Measurements from ENCODE around the gene CYS1.
"Not testable (repeated sequence)": the region's sequence is repeated elsewhere in the genome, so short reads cannot be mapped to it uniquely, and the experiment has no call there.

Gene CYS1

DNA sequence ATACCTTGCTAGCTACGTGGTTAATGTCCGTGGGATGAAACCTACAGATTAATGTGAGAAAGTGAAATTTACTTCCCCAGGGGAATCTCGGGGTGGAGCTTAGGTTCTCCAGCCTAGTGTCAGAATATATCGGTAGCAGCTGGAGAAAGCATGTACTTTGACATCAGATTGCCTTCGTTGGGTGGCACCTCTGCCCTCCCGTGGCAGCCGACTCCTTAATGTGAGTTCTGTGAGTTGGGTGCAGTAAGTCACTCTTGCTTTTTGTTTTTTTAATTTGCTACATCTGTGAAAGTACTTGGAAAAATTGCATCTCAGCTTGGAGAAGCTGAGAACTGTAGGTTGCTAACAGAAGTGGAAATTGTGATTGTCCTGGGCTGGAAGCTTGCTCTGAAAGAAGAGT is 33.3 kb downstream of the CYS1 start:
- no peak for DNase-seq (ENCODE audit: low read depth)

GRCh38 chr2:10045561-10046355 is 34.5 kb downstream of the CYS1 start:
- no peak for DNase-seq (ENCODE audit: low read depth)

DNA sequence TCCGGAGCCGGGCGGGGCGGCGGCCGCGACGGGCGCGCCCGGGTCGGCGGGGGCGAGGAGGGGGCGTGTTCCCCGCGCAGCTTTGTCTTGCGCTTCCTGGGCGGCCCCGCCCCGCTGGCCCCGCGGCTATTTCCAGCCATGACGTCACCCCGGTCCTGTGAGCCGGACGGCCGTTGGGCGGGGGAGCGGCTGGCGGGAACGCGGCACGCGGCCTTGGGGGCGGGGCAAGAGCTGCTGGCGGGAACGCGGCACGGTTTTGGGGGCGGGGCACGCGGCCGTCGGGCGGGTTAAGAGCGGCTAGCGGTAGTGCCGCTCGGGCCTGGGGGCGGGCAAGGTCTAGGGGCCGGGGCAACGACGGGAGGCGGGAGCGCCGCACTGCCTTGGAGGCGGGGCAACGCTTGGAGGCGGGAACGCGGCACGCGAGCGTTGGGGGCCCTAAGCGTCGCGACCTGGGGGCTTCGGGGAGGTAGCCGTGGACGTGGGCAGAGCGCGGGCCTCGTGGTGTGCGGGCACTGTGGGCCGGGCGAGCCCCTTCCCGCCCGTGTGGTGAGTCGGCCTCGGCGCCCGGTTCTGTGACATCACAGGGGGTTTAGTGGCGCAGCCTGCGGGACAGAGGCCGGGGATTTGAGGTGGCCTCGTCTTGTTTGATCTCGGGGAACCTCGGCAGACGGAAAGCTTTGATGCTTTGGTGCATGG is 36.2 kb downstream of the CYS1 start:
- peak; percentile 87 for DNase-seq (ENCODE audit: low read depth)

DNA sequence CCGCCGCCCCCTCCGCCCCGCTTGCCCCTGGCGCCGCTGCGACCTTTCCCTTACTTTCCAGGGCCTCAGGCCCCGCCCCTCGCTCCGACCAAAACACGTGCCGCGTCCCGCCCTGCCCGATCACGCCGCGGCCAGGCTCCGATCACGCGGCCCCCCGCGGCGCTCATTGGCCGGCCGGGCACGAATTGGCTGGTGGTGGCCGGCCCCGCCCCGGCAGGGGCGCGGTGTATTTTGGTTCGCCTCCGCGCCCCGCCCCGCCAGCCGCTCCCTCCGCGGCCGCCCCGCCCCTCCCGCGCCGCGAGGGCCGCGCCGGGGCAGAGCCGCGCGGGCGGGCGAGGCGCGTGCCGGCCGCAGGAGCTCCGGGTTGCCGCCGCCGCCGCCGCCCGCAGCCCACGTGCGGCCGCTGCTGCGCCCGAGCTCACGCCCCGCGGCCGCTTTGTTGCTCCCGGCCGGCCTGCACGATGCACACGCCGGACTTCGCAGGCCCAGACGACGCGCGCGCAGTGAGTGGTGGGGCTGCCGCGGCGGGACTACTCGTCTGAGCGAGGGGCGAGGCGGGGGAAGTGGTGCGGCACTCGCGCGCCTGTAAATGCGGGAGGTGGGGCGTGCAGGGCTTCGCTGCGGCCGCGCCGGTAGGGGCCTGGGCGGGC is 36.8 kb downstream of the CYS1 start, which contains the start of gene KLF11:
KLF11 (plus strand) TSS at position 295 of the 650 bp plus-strand sequence; CDS start at position 462, 167 bp downstream.
- peak; percentile 75 for DNase-seq (ENCODE audit: low read depth)

- DNase-seq (ENCODE audit: low read depth): peak; percentile 20
Observed at GRCh38 chr2:10042301-10043161, 37.7 kb downstream of the CYS1 start.

DNA sequence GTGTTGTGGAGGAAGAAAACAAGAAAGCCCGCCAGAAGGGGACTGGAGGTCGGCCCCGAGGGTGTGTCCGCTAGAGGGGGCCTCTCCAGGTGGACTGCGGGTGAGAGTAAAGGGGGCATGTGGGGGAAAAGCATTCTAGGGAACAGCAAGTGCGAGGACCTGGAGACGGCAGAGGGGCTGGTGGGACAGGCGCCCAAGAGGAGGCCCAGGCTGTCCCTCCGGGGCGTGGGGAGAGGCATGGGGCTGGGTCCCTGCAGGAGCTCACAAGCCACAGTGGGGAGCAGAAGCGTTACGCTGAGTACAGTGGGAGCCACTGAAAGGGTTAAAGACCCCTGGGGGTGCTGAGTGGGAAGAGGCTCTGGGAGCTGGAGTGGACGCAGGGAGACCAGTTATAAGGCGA is 38.5 kb downstream of the CYS1 start:
- no peak for DNase-seq (ENCODE audit: low read depth)

- DNase-seq (ENCODE audit: low read depth): no peak
Observed at GRCh38 chr2:10039658-10040410, 40.4 kb downstream of the CYS1 start.

DNA sequence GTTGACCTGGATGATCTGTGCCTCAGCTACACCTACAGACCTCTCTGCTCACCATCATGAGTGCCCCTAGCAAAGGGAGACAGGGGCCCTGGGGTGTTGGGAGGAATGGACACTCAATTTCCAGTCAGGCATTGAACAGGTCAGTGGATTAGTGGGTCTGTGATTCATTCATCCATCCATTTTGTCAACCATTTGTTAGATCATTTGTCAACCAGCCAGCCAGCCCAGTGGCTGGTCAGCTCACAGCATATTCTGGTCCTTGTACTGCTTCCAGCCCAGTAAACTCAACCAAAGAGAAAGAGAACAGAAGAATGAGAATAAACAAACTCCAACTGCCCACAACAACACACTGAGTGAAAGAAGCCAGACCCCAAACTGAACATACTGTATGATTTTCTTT is 41.5 kb downstream of the CYS1 start:
- DNase-seq (ENCODE audit: low read depth): no peak

GRCh38 chr2:10038123-10038522 is 42.1 kb downstream of the CYS1 start:
- DNase-seq (ENCODE audit: low read depth): no peak

DNA sequence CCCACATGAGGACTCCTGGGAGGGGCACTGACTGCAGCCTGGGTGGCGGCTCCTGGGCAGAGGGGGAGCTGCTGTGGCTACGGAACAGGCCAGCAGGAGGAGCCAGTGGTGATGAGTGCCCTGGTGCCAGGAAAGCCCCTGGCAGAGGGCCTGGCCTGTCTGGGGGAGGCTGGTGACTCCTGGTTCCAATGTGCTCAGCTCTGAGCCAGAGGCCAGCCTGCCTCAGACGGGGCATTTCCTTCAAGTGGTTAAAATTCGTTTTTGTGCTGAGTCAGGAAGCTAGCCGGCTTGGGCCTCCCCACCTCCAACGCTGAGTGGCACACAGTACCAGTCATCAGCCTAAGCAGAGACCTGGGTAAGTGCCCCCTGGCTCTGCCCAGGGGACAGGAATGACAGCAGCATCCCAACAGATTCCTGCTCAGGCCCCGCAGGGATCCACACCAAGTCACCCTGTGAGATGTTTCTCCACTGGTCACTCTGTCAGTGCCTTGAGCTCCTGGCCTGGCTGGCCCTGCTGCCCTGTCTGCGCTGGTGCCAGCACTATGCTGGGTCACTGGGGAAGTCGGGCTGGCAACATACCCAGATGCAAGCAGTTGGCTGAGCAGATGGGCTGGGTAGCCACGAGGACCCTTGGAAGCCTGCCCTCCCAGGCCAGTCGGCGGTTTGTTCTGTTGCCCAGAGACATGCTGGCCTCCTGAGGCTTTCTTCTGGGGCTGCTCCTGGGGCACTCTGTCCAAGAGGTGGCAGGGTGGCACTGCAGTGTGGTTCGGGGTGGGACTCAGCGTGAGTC is 43.9 kb downstream of the CYS1 start:
- DNase-seq (ENCODE audit: low read depth): peak; percentile 19

DNA sequence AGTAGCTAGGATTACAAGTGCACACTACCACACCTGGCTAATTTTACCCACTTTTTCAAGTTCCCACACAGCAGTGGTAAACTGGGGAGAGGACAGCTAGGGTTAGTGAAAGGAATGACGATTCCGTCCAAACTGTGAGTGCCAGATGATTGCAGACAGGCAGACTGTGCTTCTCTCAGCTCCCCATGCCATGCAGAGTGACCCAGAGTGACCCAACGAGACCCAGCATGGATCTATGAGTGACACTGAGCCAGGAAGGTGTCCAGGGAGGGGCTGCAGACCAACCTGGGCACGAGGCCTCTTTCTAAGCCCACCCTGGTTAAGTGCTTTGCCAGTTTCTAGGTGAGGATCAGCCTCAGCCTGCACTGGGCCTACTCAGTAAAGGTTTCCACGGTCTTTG is 44.6 kb downstream of the CYS1 start:
- DNase-seq (ENCODE audit: low read depth): no peak

GRCh38 chr2:10035053-10035422 is 45.2 kb downstream of the CYS1 start:
- no peak for DNase-seq (ENCODE audit: low read depth)

GRCh38 chr2:10034333-10035052 is 45.7 kb downstream of the CYS1 start:
- no peak for DNase-seq (ENCODE audit: low read depth)

GRCh38 chr2:10033251-10034006 is 46.8 kb downstream of the CYS1 start:
- DNase-seq (ENCODE audit: low read depth): no peak

DNA sequence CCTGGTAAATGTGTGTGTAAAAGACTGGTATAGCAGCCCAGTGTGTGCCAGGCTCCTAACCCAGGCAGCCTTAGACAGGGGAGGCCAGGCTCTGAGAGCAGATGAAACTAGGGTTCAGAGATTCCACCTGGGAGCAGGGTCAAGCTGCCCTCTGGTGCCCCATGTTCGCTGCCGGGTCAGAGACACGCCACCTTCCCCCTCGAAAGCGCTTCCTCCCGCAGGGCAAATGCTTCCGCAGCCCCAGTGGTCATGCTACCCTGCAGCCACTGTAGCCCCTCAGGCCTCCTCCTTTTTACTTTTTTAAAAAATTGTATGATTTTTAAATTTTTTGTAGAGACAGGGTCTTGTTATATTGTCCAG is 47.5 kb downstream of the CYS1 start:
- DNase-seq (ENCODE audit: low read depth): no peak

DNA sequence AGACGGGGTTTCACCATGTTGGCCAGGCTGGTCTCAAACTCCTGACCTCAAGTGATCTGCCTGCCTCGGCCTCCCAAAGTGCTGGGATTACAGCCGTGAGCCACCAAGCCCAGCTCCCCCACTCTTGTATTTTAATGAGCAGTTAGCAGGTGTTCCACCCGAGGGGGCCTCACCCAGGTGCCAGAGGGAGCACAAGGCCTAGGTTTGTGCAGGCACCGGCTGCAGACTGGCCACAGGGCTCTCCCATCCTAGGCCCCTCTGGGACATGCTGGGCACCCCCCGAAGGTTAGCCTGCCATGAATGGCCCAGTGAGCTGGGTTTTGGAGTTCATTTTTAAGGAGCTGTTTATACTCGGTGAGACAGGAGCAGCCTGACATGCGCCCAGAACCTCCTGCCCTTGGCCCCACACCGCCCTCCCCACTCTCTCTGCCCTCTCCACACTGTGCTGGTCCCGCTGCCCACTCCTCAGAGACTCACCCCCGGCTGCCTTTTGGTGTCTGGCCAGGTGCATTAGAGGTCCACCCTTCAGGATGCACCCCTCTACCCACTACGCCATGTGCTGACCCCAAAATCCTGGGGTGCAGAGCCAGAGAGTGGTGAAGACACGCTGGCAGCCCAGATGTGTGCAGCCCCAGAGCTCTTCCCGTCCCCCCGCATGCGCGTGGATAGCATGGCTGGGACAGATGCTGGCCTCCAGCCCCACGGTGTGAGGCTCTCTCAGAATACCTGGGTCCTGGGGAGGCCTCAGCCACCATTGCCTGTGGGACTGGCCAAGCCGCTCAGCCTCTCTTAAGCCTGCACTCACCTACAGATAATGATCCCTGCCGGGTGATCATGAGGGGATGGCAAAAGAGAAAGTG is 48.1 kb downstream of the CYS1 start:
- DNase-seq (ENCODE audit: low read depth): no peak

DNA sequence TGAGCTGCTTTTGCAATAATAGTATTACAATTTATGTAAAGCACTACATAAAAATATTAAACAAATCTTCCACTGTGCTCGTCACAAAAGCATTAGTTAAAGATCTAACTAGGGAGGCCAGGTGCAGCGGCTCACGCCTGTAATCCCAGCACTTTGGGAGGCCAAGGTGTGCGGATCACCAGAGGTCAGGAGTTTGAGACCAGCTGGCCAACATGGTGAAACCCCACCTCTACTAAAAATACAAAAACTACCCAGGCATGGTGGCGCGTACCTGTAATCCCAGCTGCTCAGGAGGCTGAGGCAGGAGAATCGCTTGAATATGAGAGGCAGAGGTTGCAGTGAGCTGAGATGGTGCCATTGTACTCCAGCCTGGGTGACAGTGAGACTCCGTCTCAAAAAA is 49.4 kb downstream of the CYS1 start:
- not testable (repeated sequence) for DNase-seq (ENCODE audit: low read depth)

- no peak for DNase-seq (ENCODE audit: low read depth)
Observed at GRCh38 chr2:10030311-10030736, 49.9 kb downstream of the CYS1 start.
